8988T (cell line): Measurements from ENCODE around the gene NFKBIZ.
"Not testable (repeated sequence)": the region's sequence is repeated elsewhere in the genome, so short reads cannot be mapped to it uniquely, and the experiment has no call there.

Experiments
- DNase-seq: peaks from one replicate; pipeline ENCODE4 v3.0.0; 2011

Gene NFKBIZ

DNA sequence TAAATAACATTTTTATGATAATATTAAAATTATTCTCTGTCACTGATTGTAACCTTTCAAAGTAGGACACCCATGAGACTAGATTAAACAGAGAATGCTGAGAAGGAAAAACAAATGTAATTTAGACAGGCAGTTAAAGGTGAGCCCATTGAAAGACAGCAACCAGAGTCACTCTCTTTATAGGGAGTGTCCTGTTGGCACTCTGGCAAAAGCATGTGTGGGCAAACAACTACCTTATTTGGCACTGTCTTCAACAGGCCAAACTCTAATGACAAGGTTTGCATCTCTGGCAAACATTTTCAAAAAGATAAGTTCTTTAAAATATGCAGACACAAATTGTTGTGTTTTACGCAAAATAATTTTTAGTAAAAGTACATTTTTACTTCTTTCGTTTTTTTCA lies 29.8 kb downstream of the NFKBIZ start:
- DNase-seq = no peak

DNA sequence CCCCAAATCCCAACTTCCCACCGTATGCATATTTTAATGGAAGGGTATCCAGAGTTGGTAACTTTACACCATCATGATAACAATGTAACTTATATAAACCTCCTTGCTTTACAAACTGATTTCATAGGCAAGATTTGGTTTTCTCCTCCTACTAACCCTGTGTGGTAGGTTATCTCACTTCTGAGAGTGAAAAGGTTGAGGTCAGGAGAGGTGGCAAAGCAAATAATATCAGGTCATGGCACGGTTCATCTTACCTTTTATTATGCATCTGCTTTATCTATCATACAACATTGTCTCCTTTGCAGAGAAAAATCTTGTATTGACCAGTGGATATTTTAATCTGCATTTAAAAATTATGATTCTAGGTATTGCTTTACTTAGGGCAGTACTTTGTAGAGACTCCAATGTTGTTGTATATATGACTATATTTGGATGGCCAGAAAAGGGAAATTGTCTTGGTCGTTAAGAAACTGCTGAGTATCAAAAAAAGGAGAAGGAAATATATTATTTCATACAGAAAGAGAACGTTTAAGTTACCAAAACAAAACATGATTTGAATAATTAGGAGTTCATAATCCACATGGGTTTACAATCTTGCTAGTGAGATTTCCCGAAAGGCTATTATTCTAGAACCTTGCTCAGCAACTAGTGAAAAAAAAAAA lies 30.4 kb downstream of the NFKBIZ start:
- DNase-seq = no peak

DNA sequence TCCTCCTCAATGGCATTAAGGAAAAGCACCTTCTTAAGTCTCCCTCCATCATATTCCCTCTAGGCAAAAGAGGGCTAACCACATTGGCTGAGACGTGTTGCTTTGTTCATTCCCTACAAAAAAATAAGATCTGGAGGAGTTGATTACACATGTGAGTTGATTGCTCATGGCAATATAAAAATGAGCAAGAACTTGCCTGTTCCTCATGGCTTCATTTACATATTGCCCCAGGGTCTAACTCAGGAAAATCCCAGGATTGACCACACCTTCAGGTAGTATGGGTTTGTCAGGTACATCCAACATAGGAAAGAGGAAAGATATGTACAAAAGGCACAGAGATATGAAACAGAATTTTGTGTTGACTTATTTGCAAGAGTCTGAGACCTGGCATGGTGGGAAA lies 35.5 kb downstream of the NFKBIZ start:
- no peak for DNase-seq

DNA sequence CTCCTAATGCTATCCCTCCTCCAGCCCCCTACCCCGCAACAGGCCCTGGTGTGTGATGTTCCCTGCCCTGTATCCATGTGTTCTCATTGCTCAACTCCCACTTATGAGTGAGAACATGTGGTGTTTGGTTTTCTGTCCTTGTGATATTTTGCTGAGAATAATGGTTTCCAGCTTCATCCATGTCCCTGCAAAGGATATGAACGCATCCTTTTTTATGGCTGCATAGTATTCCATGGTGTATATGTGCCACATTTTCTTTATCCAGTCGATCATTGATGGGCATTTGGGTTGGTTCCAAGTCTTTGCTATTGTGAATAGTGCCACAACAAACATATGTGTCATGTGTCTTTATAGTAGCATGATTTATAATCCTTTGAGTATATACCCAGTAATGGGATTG lies 36.3 kb downstream of the NFKBIZ start:
- not testable (repeated sequence) for DNase-seq

DNA sequence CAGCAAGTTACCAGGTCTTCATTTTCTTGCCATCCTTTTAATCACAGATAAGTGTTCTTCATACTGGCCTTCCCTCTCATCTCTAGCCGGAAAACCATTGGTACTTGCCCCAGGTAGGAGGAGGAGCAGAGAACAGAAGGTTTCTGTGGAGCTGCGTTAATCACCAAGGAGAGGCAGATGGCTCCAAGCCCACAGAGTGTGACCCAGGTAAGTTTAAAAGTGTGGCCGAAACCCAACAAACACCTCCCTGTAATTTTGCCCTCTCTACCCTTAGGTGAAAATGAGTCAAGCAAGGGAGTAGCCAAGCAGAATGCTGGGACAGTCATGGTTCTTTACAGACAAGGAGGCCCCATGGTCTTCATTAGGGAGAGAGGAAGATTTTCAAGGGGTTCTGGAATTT lies 37.3 kb downstream of the NFKBIZ start:
- DNase-seq = no peak

DNA sequence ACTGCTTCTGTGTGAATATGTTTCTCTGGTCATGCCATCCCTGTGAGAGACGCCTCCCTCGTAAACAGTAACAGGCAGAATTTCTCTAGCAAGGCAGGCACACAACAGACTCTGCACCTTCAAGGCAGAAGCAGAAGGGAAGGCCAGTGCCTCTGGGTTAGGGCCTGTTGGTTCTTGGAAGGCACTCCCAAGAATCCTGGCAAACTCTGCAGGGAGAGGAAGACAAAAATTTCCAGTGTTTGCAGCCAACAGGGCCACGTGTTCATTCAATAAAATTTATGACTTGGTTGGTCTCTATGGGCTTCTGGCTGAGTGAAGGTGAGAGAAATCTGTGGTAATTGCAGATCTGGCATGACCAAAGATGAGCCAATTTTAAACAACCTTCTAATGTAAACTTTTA lies 39.3 kb downstream of the NFKBIZ start:
- DNase-seq = no peak

DNA sequence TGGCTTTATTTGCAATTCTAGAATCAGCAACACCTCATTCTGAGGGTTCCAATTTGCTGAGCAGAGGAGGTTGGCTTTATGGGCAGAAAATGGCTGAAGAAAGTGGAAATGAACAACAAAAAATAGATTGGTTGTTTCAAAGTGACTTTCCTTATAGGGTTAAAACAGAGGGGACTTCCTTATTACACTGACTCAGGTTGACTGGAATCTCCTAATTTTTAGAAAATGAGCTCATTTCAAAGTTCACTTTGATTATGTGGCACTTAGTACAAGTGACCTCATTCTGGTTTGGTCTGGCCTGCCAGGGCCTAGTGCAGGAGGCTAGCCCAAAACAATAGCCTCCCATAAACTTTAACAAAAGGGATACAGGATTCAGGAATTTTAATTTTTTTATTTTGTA lies 41.4 kb downstream of the NFKBIZ start:
- DNase-seq = no peak

DNA sequence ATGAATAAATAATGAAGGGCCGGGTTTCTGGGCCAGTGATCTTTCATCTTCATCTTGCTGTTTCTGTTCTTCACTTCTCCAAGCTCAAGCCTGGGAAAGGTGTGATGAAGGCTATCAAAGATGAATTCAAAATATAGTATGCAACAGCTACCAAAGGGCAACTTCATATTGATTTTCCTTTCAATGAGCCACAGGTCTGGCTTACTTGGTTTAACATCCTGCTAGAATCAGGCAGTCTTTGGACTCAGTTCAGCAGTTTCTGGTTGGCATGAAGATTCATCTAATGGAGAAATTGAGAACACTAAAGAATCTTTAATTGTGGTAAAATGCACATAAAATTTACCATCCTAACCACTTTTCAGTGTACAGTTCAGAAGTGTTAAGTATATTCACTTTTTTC lies 43.3 kb downstream of the NFKBIZ start:
- DNase-seq = no peak

DNA sequence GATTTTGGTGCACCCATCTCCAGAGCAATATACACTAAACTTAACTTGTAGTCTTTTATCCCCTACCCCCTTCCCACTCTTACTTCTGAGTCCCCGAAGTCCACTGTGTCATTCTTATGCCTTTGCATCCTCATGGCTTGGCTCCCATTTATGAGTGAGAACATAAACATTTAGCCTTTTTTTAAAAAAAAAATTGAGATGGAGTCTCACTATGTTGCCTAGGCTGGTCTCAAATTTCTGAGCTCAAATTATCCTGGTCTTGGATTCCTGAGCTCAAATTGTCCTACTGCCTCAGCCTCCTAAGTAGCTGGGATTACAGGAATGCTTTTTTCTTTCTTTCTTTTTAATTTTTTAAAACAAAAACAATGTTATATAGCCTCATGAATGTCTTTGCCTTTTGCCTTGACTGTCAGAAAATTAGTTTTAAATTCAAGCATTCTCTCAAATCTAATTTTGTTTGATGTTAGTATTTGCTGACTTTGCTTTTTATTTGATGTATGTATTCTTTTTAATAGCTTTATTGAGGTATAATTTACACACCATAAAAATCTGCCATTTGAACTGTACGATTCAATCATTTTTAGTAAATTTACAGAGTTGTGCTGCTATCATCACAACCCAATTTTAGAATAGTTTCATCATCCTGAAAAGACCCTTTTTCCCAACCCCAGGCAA lies 46.9 kb downstream of the NFKBIZ start:
- DNase-seq = no peak

DNA sequence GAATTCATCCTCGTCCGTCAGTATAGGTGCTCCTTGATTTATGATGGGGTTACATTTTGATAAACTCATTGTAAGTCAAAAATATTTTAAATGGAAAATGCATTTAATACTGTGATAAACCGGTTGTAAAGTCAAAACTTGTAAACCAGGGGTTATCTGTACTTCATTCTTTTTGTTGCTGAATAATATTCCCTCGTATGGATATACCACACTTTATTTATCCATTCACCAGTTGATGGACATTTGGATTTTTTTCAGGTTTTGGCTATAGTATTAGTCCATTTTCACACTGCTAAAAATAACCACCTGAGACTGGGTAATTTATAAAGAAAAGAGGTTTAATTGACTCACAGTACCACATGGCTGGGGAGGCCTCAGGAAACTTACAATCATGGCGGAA lies 47.7 kb downstream of the NFKBIZ start:
- no peak for DNase-seq

DNA sequence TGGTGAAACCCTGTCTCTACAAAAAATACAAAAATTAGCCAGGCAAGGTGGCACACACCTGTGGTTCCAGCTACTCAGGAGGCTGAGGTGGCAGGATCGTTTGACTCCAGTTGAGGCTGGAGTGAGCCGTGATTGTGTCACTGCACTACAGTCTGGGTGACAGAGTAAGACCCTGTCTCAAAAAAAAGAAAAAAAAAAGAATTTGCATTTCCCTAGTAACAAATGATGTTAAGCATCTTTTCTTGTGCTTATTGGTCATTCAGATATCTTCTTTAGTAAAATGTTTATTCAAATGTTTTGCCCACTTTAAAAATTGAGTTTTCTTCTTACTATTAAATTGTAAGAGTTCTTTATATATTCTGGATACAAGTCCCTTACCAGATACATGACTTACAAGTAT lies 48.7 kb downstream of the NFKBIZ start:
- no peak for DNase-seq

DNA sequence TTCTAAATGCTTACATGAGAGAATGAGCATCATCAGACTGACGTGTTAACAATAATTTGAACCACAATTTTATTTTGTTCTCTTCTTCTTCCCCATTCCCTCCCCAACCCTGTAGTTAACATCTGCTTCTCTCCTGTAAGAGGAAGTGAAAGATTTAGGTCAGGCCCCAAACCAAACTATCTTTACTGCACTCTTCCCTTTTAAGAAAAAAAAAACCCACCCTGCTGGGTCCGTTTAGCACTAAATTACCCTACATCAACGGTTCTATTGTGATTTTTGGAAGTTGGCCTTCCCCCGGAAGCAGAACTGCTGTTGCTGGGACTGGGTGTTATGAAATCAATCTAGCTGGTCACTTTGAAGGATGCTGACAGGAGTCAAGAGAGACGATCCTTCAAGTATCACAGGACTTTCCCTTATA lies 49.4 kb downstream of the NFKBIZ start:
- DNase-seq = no peak

DNA sequence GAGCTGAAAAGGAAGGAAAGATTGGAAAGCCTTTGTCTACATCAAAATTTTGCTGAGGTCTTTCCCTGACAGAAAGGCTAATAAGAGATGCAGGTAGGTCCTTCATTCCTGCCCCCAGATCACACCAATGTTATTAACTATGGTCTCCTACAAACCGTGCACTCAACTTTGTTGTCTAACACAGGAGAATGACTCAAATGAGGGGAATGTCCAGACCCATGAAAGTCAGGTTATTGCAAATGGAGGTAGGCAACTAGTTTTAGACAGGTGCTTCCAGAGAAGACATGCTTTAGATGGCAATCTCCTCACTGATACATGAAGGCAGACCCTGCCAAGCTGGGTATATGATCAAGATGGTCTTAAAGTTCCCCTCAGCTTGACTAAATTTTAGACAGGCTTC lies 51.0 kb downstream of the NFKBIZ start:
- no peak for DNase-seq

DNA sequence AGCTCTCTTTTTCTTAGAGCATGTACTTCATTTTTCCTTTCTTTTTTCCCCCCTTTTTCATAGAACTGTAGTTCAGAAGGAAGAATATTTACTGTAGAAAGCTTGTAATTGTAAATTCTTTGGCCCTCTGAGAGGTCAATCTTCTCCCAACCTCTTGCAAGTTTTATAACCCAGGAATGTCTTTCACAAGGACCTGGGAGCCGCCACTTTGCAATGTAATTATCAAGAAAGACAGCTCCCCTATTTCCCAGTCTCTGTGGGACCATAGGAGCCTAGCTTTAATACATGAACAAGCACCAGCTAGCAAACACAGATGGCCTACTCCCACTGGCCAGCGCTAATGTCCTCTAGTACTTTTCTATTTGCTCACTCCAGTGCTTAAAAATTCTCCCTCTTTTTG lies 51.4 kb downstream of the NFKBIZ start:
- DNase-seq = no peak

DNA sequence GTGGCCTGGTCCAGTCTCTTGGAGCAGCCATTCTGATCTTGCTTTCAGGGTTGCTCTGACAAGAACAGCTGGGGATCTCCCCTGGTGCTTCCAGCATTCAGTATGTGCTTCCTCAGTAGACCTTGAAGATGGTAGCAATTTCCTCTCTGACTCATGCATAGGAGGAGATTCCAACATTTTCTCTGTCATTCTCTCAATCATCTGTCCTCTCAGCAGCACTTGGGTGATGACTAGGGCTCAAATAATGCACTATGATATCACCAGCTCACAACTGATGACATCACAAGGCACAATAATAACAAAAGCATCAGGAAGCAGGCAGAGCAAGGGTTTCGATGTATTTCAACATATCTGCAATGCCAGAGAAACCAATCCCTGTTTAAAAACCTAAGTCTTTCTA lies 52.7 kb downstream of the NFKBIZ start:
- DNase-seq = peak; percentile 14

DNA sequence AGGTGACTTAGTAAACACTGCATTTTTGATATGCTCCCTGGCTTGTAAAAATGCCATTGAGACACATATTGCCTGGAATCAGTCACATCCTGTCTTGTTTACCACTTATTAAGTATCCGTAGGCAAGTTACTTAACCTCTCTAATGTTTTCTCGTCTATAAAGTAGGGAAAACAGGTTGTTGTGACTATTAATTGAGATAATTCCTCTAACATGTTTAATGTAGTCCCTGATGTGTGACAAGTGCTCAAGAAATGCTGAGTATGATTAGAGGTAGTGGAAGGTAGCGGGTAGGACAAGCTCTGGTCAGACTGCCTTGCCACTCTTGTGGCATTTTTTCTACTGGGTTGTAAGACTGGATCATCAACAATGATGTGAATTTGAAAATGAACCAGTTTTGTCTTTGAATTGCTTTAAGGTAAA lies 54.1 kb downstream of the NFKBIZ start:
- no peak for DNase-seq

DNA sequence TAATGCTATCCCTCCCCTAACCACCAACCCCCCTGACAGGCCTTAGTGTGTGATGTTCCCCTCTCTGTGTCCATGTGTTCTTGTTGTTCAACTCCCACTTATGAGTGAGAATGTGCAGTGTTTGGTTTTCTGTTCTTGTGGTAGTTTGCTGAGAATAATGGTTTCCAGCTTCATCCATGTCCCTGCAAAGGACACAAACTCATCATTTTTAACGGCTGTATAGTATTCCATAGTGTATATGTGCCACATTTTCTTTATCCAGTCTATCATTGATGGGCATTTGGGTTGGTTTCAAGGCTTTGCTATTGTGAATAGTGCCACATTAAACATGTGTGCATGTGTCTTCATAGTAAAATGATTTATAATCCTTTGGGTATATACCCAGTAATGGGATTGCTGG lies 56.3 kb downstream of the NFKBIZ start:
- DNase-seq = not testable (repeated sequence)
